Measurements from ENCODE around the gene TEK.
"Not testable (repeated sequence)": the region's sequence is repeated elsewhere in the genome, so short reads cannot be mapped to it uniquely, and the experiment has no call there.

GRCh38 chr9:27093384-27094067 lies 15.5 kb upstream of the TEK start:
- TF ChIP-seq CTCF (conservative IDR thresholded peaks at IDR 0.05); EZH2 (IDR thresholded peaks at IDR 0.05; ENCODE audit: low read depth): not testable (repeated sequence)

Data from PC-9 (cell line).